NCI-H1694 (cell line): Measurements from ENCODE around the gene MR1.

Source experiments
- DNase-seq: peaks from one replicate; lab custom pipeline; 2025; lab: John Stamatoyannopoulos, UW

Gene MR1

GRCh38 chr1:181108304-181108867 is 74.6 kb downstream of the MR1 start:
- DNase-seq: no peak

DNA sequence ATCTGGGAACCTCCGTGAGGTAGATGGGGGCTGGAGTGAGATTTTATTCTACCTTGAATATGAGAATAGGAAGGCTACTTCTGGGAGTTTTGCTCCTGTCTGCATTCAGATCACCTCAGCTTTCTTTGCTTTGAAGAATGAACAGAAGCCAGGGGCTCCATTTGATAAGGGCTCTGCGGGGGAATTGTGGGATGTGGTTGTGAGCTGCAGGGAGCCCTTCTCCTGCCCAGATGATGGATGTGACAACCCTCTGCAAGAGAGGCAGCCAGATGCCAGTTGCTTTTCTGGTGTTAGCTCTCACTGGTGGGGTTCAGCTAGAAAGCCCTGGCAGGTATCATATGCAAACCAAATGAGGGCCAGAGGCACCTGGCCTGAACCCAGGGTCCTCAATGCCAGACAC is 76.2 kb downstream of the MR1 start:
- no peak for DNase-seq
